ENCODE measurements around the gene SCN2B. TPM values are rescaled to one million over a fixed set of nuclear protein-coding genes. Genes with fewer than 3 reads are reported as not detected.
"Not testable (repeated sequence)": the region's sequence is repeated elsewhere in the genome, so short reads cannot be mapped to it uniquely, and the experiment has no call there.

SCN2B gene
- total and polyA plus RNA-seq, 2 donors, result 0.73 to 1.6 TPM

GRCh38 chr11:118201966-118202365 lies 25.5 kb upstream of the SCN2B start:
- peaks cover 34 to 60% of the 10 kb centered on the region in 2 donors for H3K4me1 ChIP-seq (ENCODE audit: control insufficient read depth in 2 of 2, insufficient read depth in 2 of 2, low read length in 2 of 2)
- DNase-seq (ENCODE audit: low read depth in 6 of 9, low spot score in 9 of 9), result peak in 1 of 9 donors; percentile 7
- H3K4me3 ChIP-seq (ENCODE audit: low read length in 2 of 2), result no peak overlapping the region
- H3K9me3 ChIP-seq (ENCODE audit: control insufficient read depth in 2 of 2, insufficient read depth in 1 of 2, low read length in 1 of 2), result no peaks in the 10 kb centered on the region
- WGBS, result 92% methylated on average over 2 of the region's 2 CpGs
- no peaks in the 10 kb centered on the region for H3K27me3 ChIP-seq (ENCODE audit: control insufficient read depth in 2 of 2, insufficient read depth in 1 of 2, low read length in 1 of 2)
- no peak overlapping the region for H3K27ac ChIP-seq (ENCODE audit: low read depth in 1 of 2, low read length in 1 of 2)
- H3K36me3 ChIP-seq (ENCODE audit: control insufficient read depth in 2 of 2, insufficient read depth in 2 of 2, low read length in 1 of 2), result peaks cover 0 to 26% of the 10 kb centered on the region in 2 donors

- Histone ChIP-seq H3K27ac (ENCODE audit: low read depth in 1 of 2, low read length in 1 of 2) (peak overlapping the region; percentile 25 to 32), H3K4me3 (ENCODE audit: low read length in 2 of 2) (no peak overlapping the region), H3K36me3 (ENCODE audit: control insufficient read depth in 2 of 2, insufficient read depth in 2 of 2, low read length in 1 of 2) (peaks cover 0 to 25% of the 10 kb centered on the region in 2 donors), H3K4me1 (ENCODE audit: control insufficient read depth in 2 of 2, insufficient read depth in 2 of 2, low read length in 2 of 2) (peaks cover 28 to 53% of the 10 kb centered on the region in 2 donors), H3K27me3 (ENCODE audit: control insufficient read depth in 2 of 2, insufficient read depth in 1 of 2, low read length in 1 of 2) (no peaks in the 10 kb centered on the region), H3K9me3 (ENCODE audit: control insufficient read depth in 2 of 2, insufficient read depth in 1 of 2, low read length in 1 of 2) (no peaks in the 10 kb centered on the region)
- 82% methylated on average over 9 of the region's 9 CpGs for WGBS
- DNase-seq (ENCODE audit: low read depth in 6 of 9, low spot score in 9 of 9), result peak in 1 of 9 donors; percentile 63
Measured at GRCh38 chr11:118200901-118201680, 24.7 kb upstream of the SCN2B start.

- Histone ChIP-seq H3K27ac (ENCODE audit: low read depth in 1 of 2, low read length in 1 of 2) (no peak overlapping the region), H3K4me1 (ENCODE audit: control insufficient read depth in 2 of 2, insufficient read depth in 2 of 2, low read length in 2 of 2) (peaks cover 28 to 48% of the 10 kb centered on the region in 2 donors), H3K36me3 (ENCODE audit: control insufficient read depth in 2 of 2, insufficient read depth in 2 of 2, low read length in 1 of 2) (peaks cover 0 to 20% of the 10 kb centered on the region in 2 donors), H3K27me3 (ENCODE audit: control insufficient read depth in 2 of 2, insufficient read depth in 1 of 2, low read length in 1 of 2) (no peaks in the 10 kb centered on the region), H3K9me3 (ENCODE audit: control insufficient read depth in 2 of 2, insufficient read depth in 1 of 2, low read length in 1 of 2) (no peaks in the 10 kb centered on the region), H3K4me3 (ENCODE audit: low read length in 2 of 2) (no peak overlapping the region)
- DNase-seq (ENCODE audit: low read depth in 6 of 9, low spot score in 9 of 9), result no peak
- 97% methylated on average over 5 of the region's 5 CpGs for WGBS
Measured at GRCh38 chr11:118200497-118200896, 24.1 kb upstream of the SCN2B start.

GRCh38 chr11:118199135-118199534 lies 22.7 kb upstream of the SCN2B start:
- no peak for DNase-seq (ENCODE audit: low read depth in 6 of 9, low spot score in 9 of 9)
- Histone ChIP-seq H3K27me3 (ENCODE audit: control insufficient read depth in 2 of 2, insufficient read depth in 1 of 2, low read length in 1 of 2) (no peaks in the 10 kb centered on the region), H3K36me3 (ENCODE audit: control insufficient read depth in 2 of 2, insufficient read depth in 2 of 2, low read length in 1 of 2) (peaks cover under 1 to 27% of the 10 kb centered on the region in 2 donors), H3K4me3 (ENCODE audit: low read length in 2 of 2) (no peak overlapping the region), H3K9me3 (ENCODE audit: control insufficient read depth in 2 of 2, insufficient read depth in 1 of 2, low read length in 1 of 2) (no peaks in the 10 kb centered on the region), H3K27ac (ENCODE audit: low read depth in 1 of 2, low read length in 1 of 2) (no peak overlapping the region), H3K4me1 (ENCODE audit: control insufficient read depth in 2 of 2, insufficient read depth in 2 of 2, low read length in 2 of 2) (peaks cover 25 to 44% of the 10 kb centered on the region in 2 donors)
- WGBS, result 96% methylated on average over 6 of the region's 6 CpGs

GRCh38 chr11:118198370-118198769 lies 21.9 kb upstream of the SCN2B start:
- H3K27me3 ChIP-seq (ENCODE audit: control insufficient read depth in 2 of 2, insufficient read depth in 1 of 2, low read length in 1 of 2), result no peaks in the 10 kb centered on the region
- no peak overlapping the region for H3K4me3 ChIP-seq (ENCODE audit: low read length in 2 of 2)
- peaks cover 5 to 27% of the 10 kb centered on the region in 2 donors for H3K36me3 ChIP-seq (ENCODE audit: control insufficient read depth in 2 of 2, insufficient read depth in 2 of 2, low read length in 1 of 2)
- no peak overlapping the region for H3K27ac ChIP-seq (ENCODE audit: low read depth in 1 of 2, low read length in 1 of 2)
- DNase-seq (ENCODE audit: low read depth in 6 of 9, low spot score in 9 of 9), result peak; percentile 64 to 89 (median 79)
- H3K9me3 ChIP-seq (ENCODE audit: control insufficient read depth in 2 of 2, insufficient read depth in 1 of 2, low read length in 1 of 2), result no peaks in the 10 kb centered on the region
- WGBS, result 1% methylated on average over 9 of the region's 9 CpGs
- peaks cover 24 to 42% of the 10 kb centered on the region in 2 donors for H3K4me1 ChIP-seq (ENCODE audit: control insufficient read depth in 2 of 2, insufficient read depth in 2 of 2, low read length in 2 of 2)

GRCh38 chr11:118194835-118195627 lies 18.6 kb upstream of the SCN2B start:
- Histone ChIP-seq H3K4me1 (ENCODE audit: control insufficient read depth in 2 of 2, insufficient read depth in 2 of 2, low read length in 2 of 2) (peaks cover 5 to 10% of the 10 kb centered on the region in 2 donors), H3K27me3 (ENCODE audit: control insufficient read depth in 2 of 2, insufficient read depth in 1 of 2, low read length in 1 of 2) (no peaks in the 10 kb centered on the region), H3K36me3 (ENCODE audit: control insufficient read depth in 2 of 2, insufficient read depth in 2 of 2, low read length in 1 of 2) (peaks cover 5 to 18% of the 10 kb centered on the region in 2 donors), H3K9me3 (ENCODE audit: control insufficient read depth in 2 of 2, insufficient read depth in 1 of 2, low read length in 1 of 2) (no peaks in the 10 kb centered on the region), H3K27ac (ENCODE audit: low read depth in 1 of 2, low read length in 1 of 2) (peak overlapping the region in 1 of 2 donors; percentile 60), H3K4me3 (ENCODE audit: low read length in 2 of 2) (no peak overlapping the region)
- 91% methylated on average over 10 of the region's 10 CpGs for WGBS
- DNase-seq (ENCODE audit: low read depth in 6 of 9, low spot score in 9 of 9), result no peak

- Histone ChIP-seq H3K36me3 (ENCODE audit: control insufficient read depth in 2 of 2, insufficient read depth in 2 of 2, low read length in 1 of 2) (peaks cover 5 to 18% of the 10 kb centered on the region in 2 donors), H3K27me3 (ENCODE audit: control insufficient read depth in 2 of 2, insufficient read depth in 1 of 2, low read length in 1 of 2) (no peaks in the 10 kb centered on the region), H3K4me1 (ENCODE audit: control insufficient read depth in 2 of 2, insufficient read depth in 2 of 2, low read length in 2 of 2) (peaks cover 5 to 8% of the 10 kb centered on the region in 2 donors), H3K9me3 (ENCODE audit: control insufficient read depth in 2 of 2, insufficient read depth in 1 of 2, low read length in 1 of 2) (no peaks in the 10 kb centered on the region), H3K27ac (ENCODE audit: low read depth in 1 of 2, low read length in 1 of 2) (no peak overlapping the region), H3K4me3 (ENCODE audit: low read length in 2 of 2) (no peak overlapping the region)
- no peak for DNase-seq (ENCODE audit: low read depth in 6 of 9, low spot score in 9 of 9)
- 94% methylated on average over 6 of the region's 6 CpGs for WGBS
Measured at GRCh38 chr11:118193910-118194566, 17.6 kb upstream of the SCN2B start.

- H3K36me3 ChIP-seq (ENCODE audit: control insufficient read depth in 2 of 2, insufficient read depth in 2 of 2, low read length in 1 of 2), result peaks cover 5 to 15% of the 10 kb centered on the region in 2 donors
- H3K27ac ChIP-seq (ENCODE audit: low read depth in 1 of 2, low read length in 1 of 2); H3K9me3 ChIP-seq (ENCODE audit: control insufficient read depth in 2 of 2, insufficient read depth in 1 of 2, low read length in 1 of 2); DNase-seq (ENCODE audit: low read depth in 6 of 9, low spot score in 9 of 9); H3K27me3 ChIP-seq (ENCODE audit: control insufficient read depth in 2 of 2, insufficient read depth in 1 of 2, low read length in 1 of 2); H3K4me1 ChIP-seq (ENCODE audit: control insufficient read depth in 2 of 2, insufficient read depth in 2 of 2, low read length in 2 of 2); H3K4me3 ChIP-seq (ENCODE audit: low read length in 2 of 2): not testable (repeated sequence)
- WGBS, result 95% methylated on average over 5 of the region's 5 CpGs
Measured at GRCh38 chr11:118192817-118193216, 16.4 kb upstream of the SCN2B start.
